Measurements from ENCODE around the gene RAB43.

RAB43 gene

GRCh38 chr3:129052675-129053074 is 68.9 kb downstream of the RAB43 start:
- no peak for DNase-seq (ENCODE audit: extremely low spot score)
- TF ChIP-seq SUZ12 (IDR thresholded peaks at IDR 0.05) (no peak), L3MBTL2 (conservative IDR thresholded peaks at IDR 0.05) (no peak), FOXA1 (IDR thresholded peaks at IDR 0.05) (no peak), BHLHE40 (IDR thresholded peaks at IDR 0.05; ENCODE audit: borderline replicate concordance) (no peak), TARDBP (IDR thresholded peaks at IDR 0.05) (no peak), LEF1 (IDR thresholded peaks at IDR 0.05; ENCODE audit: borderline replicate concordance) (no peak), SP1 (IDR thresholded peaks at IDR 0.05) (no peak), HDGF (IDR thresholded peaks at IDR 0.05; ENCODE audit: borderline replicate concordance) (no peak), CTBP1 (IDR thresholded peaks at IDR 0.05; ENCODE audit: borderline replicate concordance) (no peak), ARNT (IDR thresholded peaks at IDR 0.05) (no peak), ELF4 (IDR thresholded peaks at IDR 0.05) (no peak), NFRKB (IDR thresholded peaks at IDR 0.05) (no peak), FOXM1 (IDR thresholded peaks at IDR 0.05; ENCODE audit: borderline replicate concordance) (no peak), PKNOX1 (IDR thresholded peaks at IDR 0.05) (no peak), FOXK2 (IDR thresholded peaks at IDR 0.05) (no peak), ZNF384 (IDR thresholded peaks at IDR 0.05) (no peak)
- POLR2A ChIA-PET, result interaction anchor here (1.7 kb wide), 1 partner anchor 26 kb away, joined by 7 read pairs; no protein-coding TSS in a partner anchor
- CTCF ChIA-PET, result interaction anchor here (0.5 to 2.6 kb wide), 7 partner anchors 13 to 290 kb away, joined by 3 to 26 read pairs (median 8); no protein-coding TSS in a partner anchor

- ChIA-PET POLR2A (no interaction called here), CTCF (interaction anchor here (0.5 to 2.6 kb wide), 5 partner anchors 13 to 289 kb away, joined by 3 to 26 read pairs (median 8); no protein-coding TSS in a partner anchor)
- DNase-seq (ENCODE audit: extremely low spot score), result no peak
- TF ChIP-seq HDGF (IDR thresholded peaks at IDR 0.05; ENCODE audit: borderline replicate concordance) (no peak), CTBP1 (IDR thresholded peaks at IDR 0.05; ENCODE audit: borderline replicate concordance) (no peak), SP1 (IDR thresholded peaks at IDR 0.05) (no peak), FOXA1 (IDR thresholded peaks at IDR 0.05) (no peak), ELF4 (IDR thresholded peaks at IDR 0.05) (no peak), L3MBTL2 (conservative IDR thresholded peaks at IDR 0.05) (no peak), LEF1 (IDR thresholded peaks at IDR 0.05; ENCODE audit: borderline replicate concordance) (no peak), NFRKB (IDR thresholded peaks at IDR 0.05) (no peak), BHLHE40 (IDR thresholded peaks at IDR 0.05; ENCODE audit: borderline replicate concordance) (no peak), ZNF384 (IDR thresholded peaks at IDR 0.05) (no peak), SUZ12 (IDR thresholded peaks at IDR 0.05) (no peak), FOXM1 (IDR thresholded peaks at IDR 0.05; ENCODE audit: borderline replicate concordance) (no peak), TARDBP (IDR thresholded peaks at IDR 0.05) (no peak), FOXK2 (IDR thresholded peaks at IDR 0.05) (no peak), PKNOX1 (IDR thresholded peaks at IDR 0.05) (no peak)
These were observed 69.7 kb downstream of the RAB43 start for GRCh38 chr3:129051871-129052340.

GRCh38 chr3:129050556-129051295 is 70.9 kb downstream of the RAB43 start:
- POLR2A ChIA-PET, result no interaction called here
- TF ChIP-seq ELF4 (IDR thresholded peaks at IDR 0.05), result no peak
- TF ChIP-seq ARNT (IDR thresholded peaks at IDR 0.05), result no peak
- TF ChIP-seq FOXM1 (IDR thresholded peaks at IDR 0.05; ENCODE audit: borderline replicate concordance), result no peak
- TF ChIP-seq NFRKB (IDR thresholded peaks at IDR 0.05), result no peak
- TF ChIP-seq HDGF (IDR thresholded peaks at IDR 0.05; ENCODE audit: borderline replicate concordance), result no peak
- no peak for TF ChIP-seq CTBP1 (IDR thresholded peaks at IDR 0.05; ENCODE audit: borderline replicate concordance)
- no peak for TF ChIP-seq ZNF384 (IDR thresholded peaks at IDR 0.05)
- TF ChIP-seq SUZ12 (IDR thresholded peaks at IDR 0.05), result no peak
- TF ChIP-seq L3MBTL2 (conservative IDR thresholded peaks at IDR 0.05), result no peak
- no peak for TF ChIP-seq TARDBP (IDR thresholded peaks at IDR 0.05)
- no peak for TF ChIP-seq FOXA1 (IDR thresholded peaks at IDR 0.05)
- TF ChIP-seq LEF1 (IDR thresholded peaks at IDR 0.05; ENCODE audit: borderline replicate concordance), result no peak
- no peak for TF ChIP-seq BHLHE40 (IDR thresholded peaks at IDR 0.05; ENCODE audit: borderline replicate concordance)
- CTCF ChIA-PET, result interaction anchor here (0.5 to 1.1 kb wide), 2 partner anchors 19 to 81 kb away, joined by 3 read pairs; no protein-coding TSS in a partner anchor
- no peak for DNase-seq (ENCODE audit: extremely low spot score)

- DNase-seq (ENCODE audit: extremely low spot score), result no peak
- POLR2A ChIA-PET, result no interaction called here
- TF ChIP-seq HDGF (IDR thresholded peaks at IDR 0.05; ENCODE audit: borderline replicate concordance) (no peak), ARNT (IDR thresholded peaks at IDR 0.05) (no peak), LEF1 (IDR thresholded peaks at IDR 0.05; ENCODE audit: borderline replicate concordance) (no peak), SUZ12 (IDR thresholded peaks at IDR 0.05) (no peak), ZNF384 (IDR thresholded peaks at IDR 0.05) (no peak)
- CTCF ChIA-PET, result no interaction called here
These were observed 74.1 kb downstream of the RAB43 start for GRCh38 chr3:129047553-129047839.

GRCh38 chr3:129046732-129047552 is 74.7 kb downstream of the RAB43 start:
- ChIA-PET CTCF (no interaction called here), POLR2A (no interaction called here)
- DNase-seq (ENCODE audit: extremely low spot score), result no peak
- TF ChIP-seq L3MBTL2 (conservative IDR thresholded peaks at IDR 0.05) (no peak), FOXK2 (IDR thresholded peaks at IDR 0.05) (no peak), ZNF384 (IDR thresholded peaks at IDR 0.05) (no peak), TARDBP (IDR thresholded peaks at IDR 0.05) (no peak), SUZ12 (IDR thresholded peaks at IDR 0.05) (no peak), HDGF (IDR thresholded peaks at IDR 0.05; ENCODE audit: borderline replicate concordance) (no peak), NFRKB (IDR thresholded peaks at IDR 0.05) (no peak), ARNT (IDR thresholded peaks at IDR 0.05) (no peak)

Measured in HEK293T (cell line).